ENCODE measurements around the gene RNF227.

GRCh38 chr17:7893187-7893880 lies 22.8 kb downstream of the RNF227 start:
- no peak for TF ChIP-seq CTCF (conservative IDR thresholded peaks at IDR 0.05; ENCODE audit: low read length)
- no peak for TF ChIP-seq EZH2phosphoT487 (IDR thresholded peaks at IDR 0.05; ENCODE audit: borderline replicate concordance, low read depth, low read length)

All from OCI-LY7 (cell line).